Thyroid gland (tissue), 4 donors: ENCODE data around the gene KIF2C. TPM values are rescaled to one million over a fixed set of nuclear protein-coding genes. Genes with fewer than 3 reads are reported as not detected.

Experiments used
- DNase-seq, 2 donors: peaks; one replicate each; pipeline ENCODE4 v3.0.0-alpha.2; 2019
- H3K27ac ChIP-seq, 3 donors: fragments of 200-600 bp; sonication (generic); 1 replicate in 2 of 3; 2 replicates in 1 of 3; pipeline ENCODE4 v1.5.1; 2016 to 2019; ENCODE audit warnings: mild to moderate bottlenecking in 1 of 3, moderate library complexity in 1 of 3
- H3K27me3 ChIP-seq: fragments of 200-600 bp; sonication (generic); one replicate; pipeline ENCODE4 v1.5.1; 2019
- H3K36me3 ChIP-seq, 2 donors: fragments of 200-600 bp; sonication (generic); one replicate each; pipeline ENCODE4 v1.5.1; 2016 to 2019
- H3K4me1 ChIP-seq, 2 donors: fragments of 200-600 bp; sonication (generic); one replicate each; pipeline ENCODE4 v1.5.1; 2017 to 2019
- H3K4me3 ChIP-seq, 3 donors: fragments of 200-600 bp; sonication (generic); replicated peaks in 1 of 3; 1 replicate in 2 of 3; 2 replicates in 1 of 3; pipeline ENCODE4 v1.5.1; 2016; ENCODE audit warnings: mild to moderate bottlenecking in 1 of 3
- H3K9me3 ChIP-seq: fragments of 200-600 bp; sonication (generic); one replicate; pipeline ENCODE4 v1.5.1; 2017
- POLR2A ChIP-seq, 2 donors: fragments of 450-650 bp; IDR thresholded peaks; one replicate each; pipeline ENCODE4 v1.6.1; 2017; ENCODE audit warnings: antibody characterized with exemption in 2 of 2, mild to moderate bottlenecking in 2 of 2, moderate library complexity in 1 of 2
- WGBS, 2 donors: methylation state at CpG; one replicate each; pipeline ENCODE4 v1.1.5; 2017; 5-methylcytosine and 5-hydroxymethylcytosine counted together
- intact Hi-C: fragments of 100-400 bp; cut with DNase I; formaldehyde crosslinking; loops from one replicate; pipeline ENCODE4 v1.15.1; 2023
- total RNA-seq, 4 donors: library from RNA; depleted of rRNA; stranded (reverse); fragments of >200 nt; gene quantifications; one replicate each; pipeline ENCODE4 v1.2.3, GENCODE V29; 2016
- TF ChIP-seq, protein P1 (sequence below), 6 experiments: fragments of 200-600 bp in 3 of 6; fragments of 450-650 bp in 3 of 6; sonication (generic) in 3 of 6; IDR thresholded peaks; one replicate each; pipeline ENCODE4 v1.5.1; 2016 to 2019; ENCODE audit warnings: antibody characterized with exemption in 6 of 6, mild to moderate bottlenecking in 2 of 6, inconsistent platforms in 1 of 6, moderate library complexity in 1 of 6

Gene KIF2C
- total RNA-seq, 4 donors from 2014 or later = 0.63 to 1.2 (median 1.0) TPM

DNA sequence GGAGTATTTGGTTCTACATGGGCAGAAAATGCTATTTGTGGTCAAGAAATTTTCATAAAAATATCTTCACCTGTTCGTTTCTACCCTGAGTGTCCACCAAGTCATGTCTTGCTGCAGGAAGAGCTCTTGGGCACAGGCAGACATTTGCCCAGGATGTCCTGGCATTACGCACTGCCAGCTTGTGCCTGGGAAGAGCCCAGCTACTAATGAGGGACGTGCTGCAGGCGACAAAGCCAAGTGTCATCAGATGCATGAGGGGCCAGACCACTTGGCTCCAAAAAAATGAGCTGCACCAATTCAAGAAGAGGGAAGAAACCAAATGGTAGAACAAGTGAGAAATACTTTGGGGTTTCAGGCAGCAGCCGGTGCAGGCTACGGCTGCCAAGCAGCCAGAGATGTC lies 21.5 kb upstream of the KIF2C start:
- DNase-seq = no peak
- H3K27me3 ChIP-seq = no peaks in the 10 kb centered on the region
- no peak for TF ChIP-seq POLR2A (IDR thresholded peaks at IDR 0.05)
- TF ChIP-seq, protein P1, sequence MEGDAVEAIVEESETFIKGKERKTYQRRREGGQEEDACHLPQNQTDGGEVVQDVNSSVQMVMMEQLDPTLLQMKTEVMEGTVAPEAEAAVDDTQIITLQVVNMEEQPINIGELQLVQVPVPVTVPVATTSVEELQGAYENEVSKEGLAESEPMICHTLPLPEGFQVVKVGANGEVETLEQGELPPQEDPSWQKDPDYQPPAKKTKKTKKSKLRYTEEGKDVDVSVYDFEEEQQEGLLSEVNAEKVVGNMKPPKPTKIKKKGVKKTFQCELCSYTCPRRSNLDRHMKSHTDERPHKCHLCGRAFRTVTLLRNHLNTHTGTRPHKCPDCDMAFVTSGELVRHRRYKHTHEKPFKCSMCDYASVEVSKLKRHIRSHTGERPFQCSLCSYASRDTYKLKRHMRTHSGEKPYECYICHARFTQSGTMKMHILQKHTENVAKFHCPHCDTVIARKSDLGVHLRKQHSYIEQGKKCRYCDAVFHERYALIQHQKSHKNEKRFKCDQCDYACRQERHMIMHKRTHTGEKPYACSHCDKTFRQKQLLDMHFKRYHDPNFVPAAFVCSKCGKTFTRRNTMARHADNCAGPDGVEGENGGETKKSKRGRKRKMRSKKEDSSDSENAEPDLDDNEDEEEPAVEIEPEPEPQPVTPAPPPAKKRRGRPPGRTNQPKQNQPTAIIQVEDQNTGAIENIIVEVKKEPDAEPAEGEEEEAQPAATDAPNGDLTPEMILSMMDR (IDR thresholded peaks at IDR 0.05) = no peak
- H3K4me1 ChIP-seq = no peaks in the 10 kb centered on the region
- H3K36me3 ChIP-seq = no peaks in the 10 kb centered on the region
- no peaks in the 10 kb centered on the region for H3K9me3 ChIP-seq
- WGBS, 2 donors = 87 to 90% methylated on average over 6 of the region's 6 CpGs
- intact Hi-C loops = no loop called here
- no peak overlapping the region for H3K4me3 ChIP-seq
- no peak overlapping the region for H3K27ac ChIP-seq

- Histone ChIP-seq H3K4me1 (no peaks in the 10 kb centered on the region), H3K9me3 (no peaks in the 10 kb centered on the region), H3K36me3 (no peaks in the 10 kb centered on the region), H3K27me3 (no peaks in the 10 kb centered on the region), H3K27ac (no peak overlapping the region), H3K4me3 (no peak overlapping the region)
- DNase-seq = no peak
- 51 to 62% methylated on average over 5 of the region's 5 CpGs for WGBS, 2 donors
- TF ChIP-seq, protein P1 (IDR thresholded peaks at IDR 0.05) = no peak
- TF ChIP-seq POLR2A (IDR thresholded peaks at IDR 0.05) = no peak
- intact Hi-C loops = no loop called here
Measured at GRCh38 chr1:44719318-44719717, 20.3 kb upstream of the KIF2C start.

GRCh38 chr1:44720281-44720680 lies 19.4 kb upstream of the KIF2C start:
- Histone ChIP-seq H3K9me3 (no peaks in the 10 kb centered on the region), H3K4me3 (no peak overlapping the region), H3K4me1 (no peaks in the 10 kb centered on the region), H3K36me3 (no peaks in the 10 kb centered on the region), H3K27ac (no peak overlapping the region), H3K27me3 (no peaks in the 10 kb centered on the region)
- WGBS, 2 donors = 83 to 97% methylated on average over 4 of the region's 4 CpGs
- no peak for TF ChIP-seq POLR2A (IDR thresholded peaks at IDR 0.05)
- TF ChIP-seq, protein P1 (IDR thresholded peaks at IDR 0.05) = no peak
- intact Hi-C loops = loop anchor here (10.0 kb wide), 1 partner anchor 65 kb away; the partner anchor contains the start of gene BEST4
- no peak for DNase-seq

DNA sequence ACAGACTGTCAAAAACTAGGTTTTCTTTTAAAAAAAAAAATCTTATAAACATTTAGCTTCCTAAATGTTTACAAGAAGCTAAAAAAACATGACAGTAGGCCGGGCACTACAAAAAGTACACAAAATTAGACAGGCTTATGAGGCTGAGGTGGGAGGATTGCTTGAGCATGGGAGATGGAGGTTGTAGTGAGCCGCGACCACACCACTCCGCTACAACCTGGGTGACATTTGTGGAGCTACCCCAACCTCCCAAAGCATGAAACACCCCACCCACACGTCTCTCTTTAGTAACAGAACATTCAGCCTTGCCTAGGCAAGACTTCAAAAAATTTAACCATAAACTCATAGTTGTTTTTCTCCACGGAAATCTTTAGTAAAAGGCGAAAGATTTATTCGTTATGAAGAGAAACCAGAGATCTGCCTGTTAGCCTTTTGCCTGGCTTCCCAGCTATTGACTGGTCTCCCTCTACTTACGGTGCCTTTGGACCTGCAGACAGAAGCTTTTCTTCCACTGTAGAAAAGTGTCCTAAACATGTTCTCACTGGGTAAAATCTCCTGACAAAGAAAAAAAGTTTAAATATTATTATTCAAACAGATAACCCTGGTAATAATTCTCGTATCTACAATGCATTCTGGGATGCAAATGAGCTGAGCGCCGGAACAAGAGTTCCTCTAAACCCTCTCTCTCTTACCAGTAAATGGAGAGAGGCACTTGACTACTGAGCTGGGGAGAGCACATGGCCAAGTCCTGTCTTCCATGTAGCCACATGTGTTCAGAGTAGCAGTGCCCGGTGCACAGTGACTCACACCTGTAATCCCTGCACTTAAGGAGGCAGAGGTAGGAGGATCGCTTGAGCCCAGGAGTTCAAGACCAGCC lies 17.9 kb upstream of the KIF2C start:
- Histone ChIP-seq H3K4me3 (no peak overlapping the region), H3K4me1 (no peaks in the 10 kb centered on the region), H3K27ac (peak overlapping the region; percentile 36 to 86 (median 71)), H3K36me3 (no peaks in the 10 kb centered on the region), H3K27me3 (no peaks in the 10 kb centered on the region), H3K9me3 (no peaks in the 10 kb centered on the region)
- peak; percentile 76 to 89 for DNase-seq
- WGBS, 2 donors = 15 to 37% methylated on average over 14 of the region's 14 CpGs
- TF ChIP-seq, protein P1 (IDR thresholded peaks at IDR 0.05) = no peak
- peak in 1 of 2 donors; percentile 73 for TF ChIP-seq POLR2A (IDR thresholded peaks at IDR 0.05)
- intact Hi-C loops = loop anchor here (10.0 kb wide), 1 partner anchor 63 kb away; the partner anchor contains the start of gene BEST4

GRCh38 chr1:44723064-44723463 lies 16.6 kb upstream of the KIF2C start:
- Histone ChIP-seq H3K27me3 (no peaks in the 10 kb centered on the region), H3K4me1 (no peaks in the 10 kb centered on the region), H3K36me3 (no peaks in the 10 kb centered on the region), H3K27ac (no peak overlapping the region), H3K4me3 (no peak overlapping the region), H3K9me3 (no peaks in the 10 kb centered on the region)
- WGBS, 2 donors = 83 to 85% methylated on average over 9 of the region's 9 CpGs
- TF ChIP-seq, protein P1 (IDR thresholded peaks at IDR 0.05) = no peak
- TF ChIP-seq POLR2A (IDR thresholded peaks at IDR 0.05) = no peak
- no peak for DNase-seq
- intact Hi-C loops = loop anchor here (10.0 kb wide), 1 partner anchor 62 kb away; the partner anchor contains the start of gene BEST4
